ENCODE data around the gene CDC42BPG. TPM values are rescaled to one million over a fixed set of nuclear protein-coding genes. Genes with fewer than 3 reads are reported as not detected.
"Not testable (repeated sequence)": the region's sequence is repeated elsewhere in the genome, so short reads cannot be mapped to it uniquely, and the experiment has no call there.

CDC42BPG gene
- polyA plus RNA-seq, 6 donors from 2014 or later = 0.17 to 0.57 (median 0.33) TPM; not detected in 2

DNA sequence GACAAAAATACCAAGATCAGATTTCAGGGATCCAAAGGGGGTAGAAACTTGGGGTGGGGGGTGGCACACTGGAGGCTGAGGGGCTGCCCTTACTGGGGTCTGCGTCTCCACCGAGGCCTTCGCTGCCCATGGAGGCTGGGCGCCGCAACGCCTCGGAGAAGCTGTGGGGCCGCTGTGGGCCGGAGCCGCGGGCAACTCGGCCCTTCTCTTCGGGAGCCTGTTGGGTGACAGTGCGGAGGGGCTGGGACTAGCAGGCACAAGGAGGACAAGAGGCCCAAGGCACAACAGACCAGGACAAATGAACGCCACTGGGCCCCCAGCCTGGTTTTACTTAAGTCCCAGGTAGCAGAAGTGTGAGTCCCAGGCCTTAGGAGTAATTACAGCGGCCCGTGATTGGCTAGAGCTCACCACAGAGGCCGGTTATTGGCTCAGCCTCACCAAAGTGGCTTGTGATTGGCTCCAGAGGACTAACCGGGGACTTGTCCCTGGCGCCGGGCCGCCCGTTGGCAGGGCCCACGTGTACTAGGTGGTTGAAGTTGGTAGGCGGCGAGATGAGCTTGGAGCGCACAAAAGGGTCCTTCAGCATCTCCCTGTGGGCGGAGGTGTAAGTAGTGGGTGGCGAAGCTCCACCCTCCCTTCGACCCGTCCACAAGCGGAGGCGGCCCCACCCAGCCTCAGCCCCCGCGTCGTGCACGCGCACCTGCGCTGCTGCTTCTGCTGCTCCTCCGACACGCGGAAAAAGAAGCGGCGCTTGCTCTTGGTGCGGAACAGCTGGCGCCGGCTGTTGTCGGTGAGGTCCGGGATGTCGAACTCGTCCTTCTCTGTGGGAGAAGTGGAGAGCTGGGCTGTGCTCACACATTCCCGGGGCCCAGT lies 17.6 kb downstream of the CDC42BPG start:
- no peak for DNase-seq
- Mint-ChIP-seq H3K4me3 (no peak overlapping the region), H3K4me1 (peaks cover 0 to 4% (median 4%) of the 10 kb centered on the region in 3 donors), H3K27me3 (no peaks in the 10 kb centered on the region), H3K9me3 (no peaks in the 10 kb centered on the region), H3K27ac (no peak overlapping the region), H3K36me3 (peaks cover 0 to 19% of the 10 kb centered on the region in 2 donors)
- no peak for ATAC-seq (ENCODE audit: low read depth in 2 of 2)

DNA sequence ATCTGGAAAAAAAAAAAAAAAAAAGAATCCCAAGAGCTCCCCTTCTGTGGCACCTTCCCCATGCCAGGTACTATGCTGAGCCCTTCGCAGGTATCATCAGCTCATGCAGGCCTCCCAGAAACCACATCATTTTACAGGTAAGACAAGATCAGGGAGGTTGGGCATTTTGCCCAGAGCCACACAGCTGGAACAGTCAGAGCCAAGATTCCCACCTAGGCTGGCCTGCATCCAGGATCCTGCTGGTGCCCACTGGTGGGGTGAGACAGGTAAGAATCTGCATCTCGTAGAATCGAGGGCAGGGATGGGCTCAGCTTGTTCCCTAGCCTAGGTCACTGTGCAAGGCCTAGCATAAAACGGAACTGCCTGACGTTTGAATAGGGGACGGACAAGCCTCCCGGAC lies 18.4 kb downstream of the CDC42BPG start:
- no peak overlapping the region for H3K4me3 Mint-ChIP-seq
- no peaks in the 10 kb centered on the region for H3K9me3 Mint-ChIP-seq
- no peaks in the 10 kb centered on the region for H3K27me3 Mint-ChIP-seq
- H3K36me3 Mint-ChIP-seq = peaks cover 0 to 16% of the 10 kb centered on the region in 2 donors
- H3K27ac Mint-ChIP-seq = no peak overlapping the region
- ATAC-seq (ENCODE audit: low read depth in 2 of 2) = no peak
- H3K4me1 Mint-ChIP-seq = peaks cover 0 to 4% (median 4%) of the 10 kb centered on the region in 3 donors
- DNase-seq = no peak

DNA sequence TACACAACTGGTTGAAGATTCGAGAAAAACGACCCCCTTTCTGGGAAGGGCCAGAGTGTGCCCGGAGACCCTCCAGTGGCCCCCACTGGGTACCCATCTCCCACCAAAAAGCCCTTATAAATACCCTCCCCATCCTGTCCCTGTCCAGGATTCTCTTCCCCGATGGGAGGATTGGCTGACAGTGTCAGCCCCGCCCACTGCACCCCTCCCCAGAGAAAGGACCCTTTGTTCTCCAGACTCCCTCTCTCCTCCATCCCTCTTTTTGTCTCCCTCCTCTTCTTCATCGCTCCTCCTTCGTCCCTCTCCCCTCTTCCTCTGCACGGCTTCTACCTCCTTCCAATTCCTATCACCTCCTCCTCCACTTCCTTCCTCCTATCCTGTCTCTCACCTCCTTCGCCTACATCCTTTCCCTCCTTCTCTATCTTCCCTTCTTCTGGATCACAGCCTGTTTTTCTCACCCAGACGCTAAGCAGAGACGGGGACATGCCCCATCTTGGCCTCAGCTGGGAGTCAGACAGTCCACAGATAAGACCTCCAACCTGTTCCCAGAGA lies 20.8 kb downstream of the CDC42BPG start:
- Mint-ChIP-seq H3K36me3 (peaks cover 0 to 16% of the 10 kb centered on the region in 2 donors), H3K9me3 (no peaks in the 10 kb centered on the region), H3K4me1 (peaks cover 0 to 4% (median 0%) of the 10 kb centered on the region in 3 donors), H3K27ac (no peak overlapping the region), H3K27me3 (no peaks in the 10 kb centered on the region), H3K4me3 (no peak overlapping the region)
- no peak for DNase-seq
- ATAC-seq (ENCODE audit: low read depth in 2 of 2) = no peak

DNA sequence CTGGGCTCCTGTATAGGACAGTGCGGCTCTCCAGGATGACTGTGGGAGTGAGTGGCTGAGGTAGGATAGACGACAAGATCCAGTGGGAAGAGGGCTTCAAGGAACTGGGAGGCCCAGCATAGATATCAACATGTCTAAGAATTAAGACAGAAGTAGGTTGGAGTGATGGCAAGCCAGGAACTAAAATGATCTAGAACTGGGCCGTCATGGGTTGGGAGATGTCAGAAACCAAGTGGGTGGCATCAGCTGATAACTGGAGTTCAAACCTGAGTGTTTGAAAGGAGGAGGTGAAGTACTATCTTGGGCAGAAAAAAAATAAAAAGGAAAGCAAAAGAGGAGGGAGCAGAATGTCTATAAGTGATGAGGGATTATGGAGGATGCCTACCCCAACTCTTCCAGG lies 27.0 kb downstream of the CDC42BPG start:
- ATAC-seq (ENCODE audit: low read depth in 2 of 2) (no peak), DNase-seq (no peak)
- Mint-ChIP-seq H3K4me3 (peak overlapping the region in 2 of 8 donors; percentile 3 to 35), H3K9me3 (no peaks in the 10 kb centered on the region), H3K27ac (peak overlapping the region in 2 of 6 donors; percentile 34 to 80), H3K36me3 (no peaks in the 10 kb centered on the region), H3K27me3 (no peaks in the 10 kb centered on the region), H3K4me1 (peaks cover 14 to 18% (median 15%) of the 10 kb centered on the region in 3 donors)

DNA sequence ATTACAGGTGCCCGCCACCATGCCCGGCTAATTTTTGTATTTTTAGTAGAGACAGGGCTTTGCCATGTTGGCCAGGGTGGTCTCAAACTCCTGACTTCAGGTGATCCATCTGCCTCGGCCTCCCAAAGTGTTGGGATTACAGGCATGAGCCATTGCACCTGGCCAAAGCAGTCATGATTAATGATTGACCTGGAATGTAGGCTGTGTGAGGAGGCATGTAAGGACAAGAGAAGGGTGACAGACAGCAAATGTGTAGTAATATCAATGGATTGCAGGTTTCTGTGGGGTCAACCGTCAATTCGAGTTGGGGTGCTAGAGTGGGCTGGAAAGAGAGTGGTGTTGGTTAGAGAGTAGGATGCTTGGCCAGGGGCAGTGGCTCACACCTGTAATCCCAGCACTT lies 29.0 kb downstream of the CDC42BPG start:
- not testable (repeated sequence) for H3K9me3 Mint-ChIP-seq; H3K36me3 Mint-ChIP-seq; H3K27me3 Mint-ChIP-seq; ATAC-seq (ENCODE audit: low read depth in 2 of 2); H3K4me3 Mint-ChIP-seq; DNase-seq
- peaks cover 19 to 23% (median 21%) of the 10 kb centered on the region in 3 donors for H3K4me1 Mint-ChIP-seq
- peak overlapping the region in 1 of 6 donors; percentile 40 for H3K27ac Mint-ChIP-seq

DNA sequence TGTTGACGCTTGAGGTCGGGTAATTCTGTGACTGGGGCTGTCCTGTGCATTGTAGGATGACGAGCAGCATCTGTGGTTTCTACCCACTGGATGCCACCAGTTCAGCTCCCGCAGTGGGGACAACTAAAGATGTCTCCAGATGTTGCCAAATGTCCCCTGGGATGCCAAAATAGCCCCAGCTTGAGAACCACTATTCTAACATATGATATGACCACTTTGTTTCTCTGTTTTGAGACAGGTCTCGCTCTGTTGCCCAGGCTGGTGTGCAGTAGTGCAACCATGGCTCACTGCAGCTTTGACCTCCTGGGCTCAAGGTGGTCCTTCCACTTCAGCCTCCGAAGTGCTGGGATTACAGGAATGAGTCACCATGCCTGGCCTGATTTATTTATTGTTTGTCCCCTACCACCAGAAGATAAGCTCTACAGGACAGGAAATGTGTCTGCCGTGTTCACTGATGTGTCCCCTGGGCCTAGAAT lies 29.7 kb downstream of the CDC42BPG start:
- Mint-ChIP-seq H3K27ac (peak overlapping the region in 4 of 6 donors; percentile 21 to 81 (median 44)), H3K4me3 (peak overlapping the region in 4 of 8 donors; percentile 14 to 71 (median 32)), H3K4me1 (peaks cover 24 to 30% (median 26%) of the 10 kb centered on the region in 3 donors), H3K27me3 (no peaks in the 10 kb centered on the region), H3K9me3 (no peaks in the 10 kb centered on the region), H3K36me3 (no peaks in the 10 kb centered on the region)
- no peak for DNase-seq
- peak; percentile 15 to 50 for ATAC-seq (ENCODE audit: low read depth in 2 of 2)

DNA sequence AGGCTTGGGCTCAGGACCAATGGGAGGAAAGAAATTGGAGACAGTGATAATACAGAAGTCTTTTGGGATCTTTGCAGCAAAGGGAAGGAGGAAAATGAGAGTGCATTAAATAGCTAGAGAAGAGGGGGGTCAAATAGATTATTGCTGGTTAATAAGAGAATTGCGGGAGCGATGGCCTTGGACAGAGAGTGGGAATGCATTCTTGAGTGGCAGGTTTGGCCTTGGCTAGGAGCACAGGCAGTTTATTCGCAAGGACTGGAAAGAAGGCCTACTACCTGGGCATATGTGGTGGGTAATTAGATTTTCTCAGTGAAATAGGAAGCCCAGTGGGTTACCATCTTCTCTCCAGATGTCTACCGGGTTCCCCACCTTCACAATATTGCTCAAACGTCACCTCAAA lies 30.6 kb downstream of the CDC42BPG start:
- Mint-ChIP-seq H3K27ac (no peak overlapping the region), H3K36me3 (no peaks in the 10 kb centered on the region), H3K4me3 (peak overlapping the region in 3 of 8 donors; percentile 47 to 64 (median 63)), H3K9me3 (no peaks in the 10 kb centered on the region), H3K4me1 (peaks cover 29 to 37% (median 33%) of the 10 kb centered on the region in 3 donors), H3K27me3 (no peaks in the 10 kb centered on the region)
- DNase-seq (no peak), ATAC-seq (ENCODE audit: low read depth in 2 of 2) (no peak)

DNA sequence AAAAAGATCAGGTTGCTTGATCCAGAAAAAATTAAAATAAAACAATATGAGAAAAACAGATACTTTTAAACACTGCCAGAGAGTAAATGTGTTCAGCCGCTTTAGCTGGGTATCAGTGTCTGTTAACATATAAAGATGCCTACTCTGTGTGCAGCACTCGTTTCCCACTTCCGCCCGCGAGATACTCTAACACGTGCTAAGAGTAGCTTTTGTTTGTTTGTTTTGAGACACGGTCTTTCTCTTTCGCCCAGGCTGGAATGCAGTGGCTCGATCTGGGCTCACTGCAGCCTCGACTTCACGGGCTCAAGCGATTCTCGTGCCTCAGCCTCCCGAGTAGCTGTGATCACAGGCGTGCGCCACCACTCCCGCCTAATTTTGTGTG lies 33.6 kb downstream of the CDC42BPG start:
- Mint-ChIP-seq H3K36me3 (peaks cover 0 to 18% of the 10 kb centered on the region in 2 donors), H3K27me3 (no peaks in the 10 kb centered on the region), H3K9me3 (no peaks in the 10 kb centered on the region), H3K27ac (peak overlapping the region; percentile 86 to 95 (median 93)), H3K4me1 (peaks cover 45 to 58% (median 47%) of the 10 kb centered on the region in 3 donors), H3K4me3 (peak overlapping the region; percentile 91 to 99 (median 96))
- DNase-seq (no peak), ATAC-seq (ENCODE audit: low read depth in 2 of 2) (peak; percentile 50 to 51)

DNA sequence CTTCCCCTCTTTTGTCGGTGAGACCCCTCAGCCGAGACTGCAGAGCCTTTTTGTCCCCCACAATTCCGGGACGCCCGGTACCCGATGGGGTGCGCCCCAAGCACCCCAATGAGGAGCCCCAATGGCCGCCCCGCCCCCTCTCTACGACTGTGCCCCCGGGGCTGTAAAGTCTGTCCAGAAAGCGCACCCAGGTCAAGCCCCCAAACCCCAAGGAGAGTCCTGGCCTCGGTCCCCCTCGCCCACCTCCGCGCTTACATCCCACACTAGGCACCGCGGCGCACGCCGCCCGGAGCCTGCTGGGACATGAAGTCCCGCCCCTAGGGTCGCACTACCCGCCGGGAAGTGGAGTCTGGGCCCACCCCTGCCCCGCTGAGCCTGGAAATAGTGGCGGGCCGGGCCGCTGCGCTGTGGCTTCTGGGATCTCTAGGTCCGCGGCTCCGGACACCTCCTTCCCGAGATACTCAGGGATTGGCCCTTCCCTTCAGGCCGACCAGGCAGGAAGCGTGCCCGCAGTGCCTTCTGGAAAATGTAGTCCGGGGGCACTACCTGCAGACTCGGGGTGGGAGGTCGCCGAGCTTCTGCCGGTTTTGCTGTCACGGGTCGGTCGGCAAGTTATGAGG lies 34.1 kb downstream of the CDC42BPG start, which contains the start of gene MEN1:
MEN1 (minus strand) TSS at position 281 of the 620 bp plus-strand sequence. CDS start 442 bp downstream, outside the sequence.
- Mint-ChIP-seq H3K9me3 (no peaks in the 10 kb centered on the region), H3K27ac (peak within 1 kb of the TSS; percentile 86 to 95 (median 93)), H3K27me3 (no peaks in the 10 kb centered on the region), H3K4me3 (peak within 1 kb of the TSS; percentile 91 to 99 (median 96)), H3K36me3 (peaks cover 0 to 18% of the 10 kb centered on the region in 2 donors), H3K4me1 (peaks cover 46 to 59% (median 47%) of the 10 kb centered on the region in 3 donors)
- DNase-seq = peak; percentile 73
- ATAC-seq (ENCODE audit: low read depth in 2 of 2) = peak; percentile 82 to 89

DNA sequence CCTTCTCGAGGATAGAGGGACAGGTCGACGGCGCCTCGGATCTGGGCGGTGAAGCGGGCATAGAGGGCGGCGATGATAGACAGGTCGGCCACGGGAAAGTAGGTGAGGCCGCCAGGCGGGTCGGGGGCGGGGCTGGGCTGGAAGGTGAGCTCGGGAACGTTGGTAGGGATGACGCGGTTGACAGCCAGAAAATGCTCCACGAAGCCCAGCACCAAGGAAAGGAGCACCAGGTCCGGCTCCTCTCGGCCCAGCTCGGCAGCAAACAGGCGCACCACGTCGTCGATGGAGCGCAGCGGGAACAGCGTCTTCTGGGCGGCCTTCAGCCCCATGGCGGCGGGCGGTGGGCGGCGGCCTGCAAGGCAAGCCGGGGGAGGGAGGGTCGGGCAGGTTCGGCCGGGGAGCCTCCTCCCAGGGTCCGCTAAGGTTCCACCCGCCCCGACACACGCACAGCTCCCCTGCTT lies 34.6 kb downstream of the CDC42BPG start:
- H3K4me3 Mint-ChIP-seq = peak overlapping the region; percentile 91 to 99 (median 96)
- no peak for DNase-seq
- H3K9me3 Mint-ChIP-seq = no peaks in the 10 kb centered on the region
- peak; percentile 11 to 18 for ATAC-seq (ENCODE audit: low read depth in 2 of 2)
- H3K27ac Mint-ChIP-seq = peak overlapping the region in 5 of 6 donors; percentile 44 to 95 (median 93)
- H3K36me3 Mint-ChIP-seq = peaks cover 0 to 18% of the 10 kb centered on the region in 2 donors
- peaks cover 43 to 57% (median 46%) of the 10 kb centered on the region in 3 donors for H3K4me1 Mint-ChIP-seq
- no peaks in the 10 kb centered on the region for H3K27me3 Mint-ChIP-seq

DNA sequence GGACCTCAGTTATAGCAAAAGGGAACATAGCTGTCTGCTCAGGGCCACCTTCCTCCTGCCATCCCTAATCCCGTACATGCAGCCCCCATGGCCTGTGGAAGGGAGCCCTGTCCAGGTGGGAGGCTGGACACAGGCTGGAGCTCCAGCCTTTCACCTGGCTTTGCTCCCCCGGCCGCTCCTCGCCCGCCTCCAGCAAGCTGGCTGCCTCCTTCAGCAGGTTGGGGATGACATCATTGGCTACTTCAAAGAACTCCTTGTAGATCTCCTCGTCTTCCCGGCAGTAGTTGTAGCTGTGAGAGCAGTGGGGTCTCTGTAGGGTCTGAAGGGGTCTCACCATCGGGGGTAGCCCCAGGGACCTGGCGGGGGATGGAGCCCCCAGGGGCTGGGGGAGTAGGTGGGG lies 39.0 kb downstream of the CDC42BPG start:
- no peaks in the 10 kb centered on the region for H3K27me3 Mint-ChIP-seq

DNA sequence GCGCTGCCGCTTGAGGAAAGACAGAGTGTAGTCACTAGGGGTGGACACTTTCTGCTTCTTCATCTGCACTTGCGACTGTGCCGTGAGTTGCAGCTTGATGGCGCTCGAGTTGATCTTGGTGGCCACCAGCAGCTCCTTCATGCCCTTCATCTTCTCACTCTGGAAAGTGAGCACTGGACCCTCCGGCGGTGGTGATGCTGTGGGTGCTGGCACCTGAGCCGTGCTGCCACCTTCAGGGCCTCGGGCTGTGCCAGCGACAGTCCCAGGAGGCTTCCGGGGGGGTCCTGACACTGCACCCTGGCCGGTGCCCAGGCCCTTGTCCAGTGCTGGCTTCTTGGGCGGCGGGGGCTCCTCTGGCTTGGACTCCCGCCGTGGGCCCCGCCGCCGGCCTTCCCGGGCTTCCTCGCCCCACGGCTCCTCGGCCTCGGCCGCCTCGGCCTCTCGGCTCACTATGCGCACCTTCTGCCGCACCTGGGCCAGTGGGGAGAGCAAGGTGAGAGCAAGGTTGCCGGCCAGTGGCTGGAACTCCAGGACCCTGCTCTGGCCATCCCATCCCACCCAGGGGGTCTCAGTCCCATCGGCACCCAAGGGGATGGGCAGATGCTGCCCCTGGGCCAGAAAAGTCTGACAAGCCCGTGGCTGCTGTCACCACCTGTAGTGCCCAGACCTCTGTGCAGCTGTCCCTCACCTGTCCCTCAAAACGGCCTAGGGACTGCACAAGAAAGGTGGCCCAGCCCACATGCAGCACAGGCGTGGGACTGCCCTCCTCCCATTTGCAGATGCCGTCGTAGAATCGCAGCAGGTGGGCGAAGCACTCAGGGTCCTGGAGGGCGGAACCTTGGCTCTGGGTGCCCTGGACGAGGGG lies 39.9 kb downstream of the CDC42BPG start:
- Mint-ChIP-seq H3K4me1 (peaks cover 51 to 72% (median 57%) of the 10 kb centered on the region in 3 donors), H3K4me3 (peak overlapping the region; percentile 44 to 95 (median 92)), H3K9me3 (no peaks in the 10 kb centered on the region), H3K27me3 (no peaks in the 10 kb centered on the region), H3K27ac (peak overlapping the region in 3 of 6 donors; percentile 42 to 98 (median 93)), H3K36me3 (peaks cover 0 to 18% of the 10 kb centered on the region in 2 donors)
- DNase-seq (no peak), ATAC-seq (ENCODE audit: low read depth in 2 of 2) (no peak)

More for the DNA sequence above, 39.0 kb downstream of the CDC42BPG start:
- H3K4me3 Mint-ChIP-seq = peak overlapping the region in 2 of 8 donors; percentile 53 to 70
- no peak for ATAC-seq (ENCODE audit: low read depth in 2 of 2)
- H3K9me3 Mint-ChIP-seq = no peaks in the 10 kb centered on the region
- H3K27ac Mint-ChIP-seq = peak overlapping the region in 1 of 6 donors; percentile 82
- peaks cover 0 to 18% of the 10 kb centered on the region in 2 donors for H3K36me3 Mint-ChIP-seq
- DNase-seq = no peak
- peaks cover 49 to 72% (median 56%) of the 10 kb centered on the region in 3 donors for H3K4me1 Mint-ChIP-seq

Measured in naive B cell (primary cell).